ENCODE data around the gene LILRA1.
"Not testable (repeated sequence)": the region's sequence is repeated elsewhere in the genome, so short reads cannot be mapped to it uniquely, and the experiment has no call there.

LILRA1 gene

GRCh38 chr19:54577334-54577733 lies 16.1 kb upstream of the LILRA1 start:
- DNase-seq (ENCODE audit: low read depth), result no peak

GRCh38 chr19:54578268-54578667 lies 15.2 kb upstream of the LILRA1 start:
- DNase-seq (ENCODE audit: low read depth), result not testable (repeated sequence)

- DNase-seq (ENCODE audit: low read depth), result no peak
These were observed 7.0 kb upstream of the LILRA1 start for GRCh38 chr19:54586397-54586796.

GRCh38 chr19:54587026-54587425 lies 6.4 kb upstream of the LILRA1 start:
- DNase-seq (ENCODE audit: low read depth), result no peak

- DNase-seq (ENCODE audit: low read depth), result not testable (repeated sequence)
These were observed 647 bp downstream of the LILRA1 start for GRCh38 chr19:54593931-54594626.

- DNase-seq (ENCODE audit: low read depth), result no peak
These were observed 1.3 kb downstream of the LILRA1 start for GRCh38 chr19:54594737-54595136.

GRCh38 chr19:54595680-54596436 lies 2.4 kb downstream of the LILRA1 start:
- not testable (repeated sequence) for DNase-seq (ENCODE audit: low read depth)

- DNase-seq (ENCODE audit: low read depth), result no peak
These were observed 6.8 kb downstream of the LILRA1 start for GRCh38 chr19:54600212-54600611.

GRCh38 chr19:54606230-54606629 lies 12.8 kb downstream of the LILRA1 start:
- DNase-seq (ENCODE audit: low read depth), result no peak

- no peak for DNase-seq (ENCODE audit: low read depth)
These were observed 13.7 kb downstream of the LILRA1 start for GRCh38 chr19:54606891-54607784.

- DNase-seq (ENCODE audit: low read depth), result no peak
These were observed 14.3 kb downstream of the LILRA1 start for GRCh38 chr19:54607785-54608150.

- no peak for DNase-seq (ENCODE audit: low read depth)
These were observed 14.8 kb downstream of the LILRA1 start for GRCh38 chr19:54608205-54608604.

GRCh38 chr19:54608792-54609191 lies 15.4 kb downstream of the LILRA1 start:
- DNase-seq (ENCODE audit: low read depth), result no peak

GRCh38 chr19:54609356-54609791 lies 15.9 kb downstream of the LILRA1 start:
- no peak for DNase-seq (ENCODE audit: low read depth)

- no peak for DNase-seq (ENCODE audit: low read depth)
These were observed 19.0 kb downstream of the LILRA1 start for GRCh38 chr19:54612428-54612827.

GRCh38 chr19:54614726-54615125 lies 21.3 kb downstream of the LILRA1 start:
- DNase-seq (ENCODE audit: low read depth), result no peak

GRCh38 chr19:54616057-54616456 lies 22.6 kb downstream of the LILRA1 start:
- no peak for DNase-seq (ENCODE audit: low read depth)

GRCh38 chr19:54616821-54617560 lies 23.6 kb downstream of the LILRA1 start:
- DNase-seq (ENCODE audit: low read depth), result no peak

GRCh38 chr19:54620464-54620863 lies 27.0 kb downstream of the LILRA1 start:
- DNase-seq (ENCODE audit: low read depth), result no peak

GRCh38 chr19:54622431-54622830 lies 29.0 kb downstream of the LILRA1 start:
- DNase-seq (ENCODE audit: low read depth), result no peak

GRCh38 chr19:54624234-54624633 lies 30.8 kb downstream of the LILRA1 start:
- DNase-seq (ENCODE audit: low read depth), result not testable (repeated sequence)
